ENCODE data around the gene DSCAML1. TPM values are rescaled to one million over a fixed set of nuclear protein-coding genes. Genes with fewer than 3 reads are reported as not detected.

DSCAML1 gene
- total RNA-seq, 1 donor from 2014 or later = 0.16 TPM

- Mint-ChIP-seq H3K4me1 (ENCODE audit: low read depth, unreplicated experiment) (peaks cover 4% of the 10 kb centered on the region), H3K27me3 (ENCODE audit: low read depth, unreplicated experiment) (peaks cover 66% of the 10 kb centered on the region), H3K9me3 (ENCODE audit: unreplicated experiment) (no peaks in the 10 kb centered on the region), H3K27ac (ENCODE audit: unreplicated experiment) (no peak overlapping the region), H3K4me3 (ENCODE audit: unreplicated experiment) (no peak overlapping the region), H3K36me3 (ENCODE audit: low read depth, unreplicated experiment) (no peaks in the 10 kb centered on the region)
- no peaks in the 10 kb centered on the region for H4K20me1 ChIP-seq (ENCODE audit: insufficient read depth, low read length)
- TF ChIP-seq EZH2 (IDR thresholded peaks at IDR 0.05; ENCODE audit: insufficient read depth, low read length) (no peak), CTCF (IDR thresholded peaks at IDR 0.05; ENCODE audit: insufficient read depth, low read depth, low read length) (no peak)
- H3K27me3 ChIP-seq (ENCODE audit: insufficient read depth, low read length) = peaks cover 29% of the 10 kb centered on the region
- H3K36me3 ChIP-seq (ENCODE audit: insufficient read depth, low read length) = no peaks in the 10 kb centered on the region
- DNase-seq (ENCODE audit: low read depth) (no peak), FAIRE-seq (no peak)
- no peaks in the 10 kb centered on the region for H3K4me1 ChIP-seq (ENCODE audit: insufficient read depth, low read length)
- H3K79me2 ChIP-seq (ENCODE audit: insufficient read depth, low read length) = no peaks in the 10 kb centered on the region
- no peaks in the 10 kb centered on the region for H3K9me3 ChIP-seq (ENCODE audit: insufficient read depth, low read depth, low read length)
- no peak overlapping the region for H2AFZ ChIP-seq (ENCODE audit: low read depth, low read length)
- no peak overlapping the region for H3K27ac ChIP-seq (ENCODE audit: low read depth, low read length)
- H3K9ac ChIP-seq (ENCODE audit: low read length) = no peak overlapping the region
- H3K4me2 ChIP-seq (ENCODE audit: low read length) = no peak overlapping the region
- H3K4me3 ChIP-seq (ENCODE audit: insufficient read depth, low read depth, low read length) = no peak overlapping the region
These were observed 352.8 kb downstream of the DSCAML1 start for GRCh38 chr11:117444256-117444655.

GRCh38 chr11:117443266-117444186 is 353.5 kb downstream of the DSCAML1 start:
- no peak for FAIRE-seq

More at GRCh38 chr11:117443266-117444186, 353.5 kb downstream of the DSCAML1 start:
- peaks cover 63% of the 10 kb centered on the region for H3K27me3 Mint-ChIP-seq (ENCODE audit: low read depth, unreplicated experiment)
- H3K4me1 Mint-ChIP-seq (ENCODE audit: low read depth, unreplicated experiment) = no peaks in the 10 kb centered on the region
- TF ChIP-seq CTCF (IDR thresholded peaks at IDR 0.05; ENCODE audit: insufficient read depth, low read depth, low read length) (peak; percentile 34), EZH2 (IDR thresholded peaks at IDR 0.05; ENCODE audit: insufficient read depth, low read length) (peak; percentile 62)
- Histone ChIP-seq H3K27me3 (ENCODE audit: insufficient read depth, low read length) (peaks cover 29% of the 10 kb centered on the region), H3K79me2 (ENCODE audit: insufficient read depth, low read length) (no peaks in the 10 kb centered on the region), H3K4me3 (ENCODE audit: insufficient read depth, low read depth, low read length) (no peak overlapping the region), H3K36me3 (ENCODE audit: insufficient read depth, low read length) (no peaks in the 10 kb centered on the region), H3K9me3 (ENCODE audit: insufficient read depth, low read depth, low read length) (no peaks in the 10 kb centered on the region), H3K9ac (ENCODE audit: low read length) (no peak overlapping the region), H2AFZ (ENCODE audit: low read depth, low read length) (no peak overlapping the region), H3K4me1 (ENCODE audit: insufficient read depth, low read length) (no peaks in the 10 kb centered on the region), H4K20me1 (ENCODE audit: insufficient read depth, low read length) (no peaks in the 10 kb centered on the region), H3K27ac (ENCODE audit: low read depth, low read length) (no peak overlapping the region), H3K4me2 (ENCODE audit: low read length) (peak overlapping the region; percentile 54)
- DNase-seq (ENCODE audit: low read depth) = peak; percentile 9
- no peak overlapping the region for H3K27ac Mint-ChIP-seq (ENCODE audit: unreplicated experiment)
- no peaks in the 10 kb centered on the region for H3K9me3 Mint-ChIP-seq (ENCODE audit: unreplicated experiment)
- no peak overlapping the region for H3K4me3 Mint-ChIP-seq (ENCODE audit: unreplicated experiment)
- H3K36me3 Mint-ChIP-seq (ENCODE audit: low read depth, unreplicated experiment) = no peaks in the 10 kb centered on the region
